IMR-90 (cell line): ENCODE results near the gene PTK6. TPM values are rescaled to one million over a fixed set of nuclear protein-coding genes. Genes with fewer than 3 reads are reported as not detected.

Experiments used
- ATAC-seq: fragments of 200-7000 bp; cut with Tn5 transposase; 2 replicates; pipeline ENCODE4 v1.9.1; 2020; ENCODE audit warnings: low read depth, mild to moderate bottlenecking, moderate library complexity
- BruUV-seq: library from RNA; stranded (reverse); fragments of 400-500 nt; replicated peaks from 2 replicates; lab custom pipeline; 2021; lab: Mats Ljungman, UMichigan
- CTCF ChIA-PET: fragments of 300-600 bp; formaldehyde crosslinking; extraction: SDS; loops from one replicate; lab custom pipeline; 2021; ENCODE audit warnings: antibody characterized with exemption; lab: Yijun Ruan, JAX
- POLR2A ChIA-PET: fragments of 300-600 bp; sonication (Branson Sonifier 250); formaldehyde crosslinking; loops from one replicate; lab custom pipeline; 2022; ENCODE audit warnings: antibody characterized with exemption; ENCODE audit not compliant: unreplicated experiment; lab: Charles Lee
- DNase-seq: peaks from one replicate; pipeline ENCODE4 v3.0.0; 2013
- H2AFZ ChIP-seq: replicated peaks from 2 replicates; pipeline ENCODE3; 2013; ENCODE audit warnings: low read length, mild to moderate bottlenecking; ENCODE audit not compliant: poor library complexity
- H2AK5ac ChIP-seq: 2 replicates; pipeline ENCODE4 v1.6.1; 2013; ENCODE audit warnings: low read depth, low read length, inconsistent platforms
- H2AK9ac ChIP-seq: replicated peaks from 2 replicates; pipeline ENCODE3; 2013; ENCODE audit warnings: mild to moderate bottlenecking, low read depth, low read length, moderate library complexity; ENCODE audit not compliant: poor library complexity
- H2BK120ac ChIP-seq: 2 replicates; pipeline ENCODE4 v1.6.1; 2013; ENCODE audit warnings: low read depth, low read length, inconsistent platforms
- H2BK15ac ChIP-seq: 3 replicates; pipeline ENCODE4 v1.6.1; 2013; ENCODE audit warnings: low read depth, low read length, inconsistent platforms
- H2BK20ac ChIP-seq: 2 replicates; pipeline ENCODE4 v1.6.1; 2013; ENCODE audit warnings: low read depth, mild to moderate bottlenecking, inconsistent platforms, low read length, moderate library complexity
- H2BK5ac ChIP-seq: 2 replicates; pipeline ENCODE4 v1.6.1; 2013; ENCODE audit warnings: mild to moderate bottlenecking, low read depth, low read length, inconsistent platforms; ENCODE audit not compliant: poor library complexity, severe bottlenecking
- H3K14ac ChIP-seq: replicated peaks from 2 replicates; pipeline ENCODE4 v1.6.1; 2013; ENCODE audit warnings: low read depth, low read length, inconsistent platforms
- H3K18ac ChIP-seq: 2 replicates; pipeline ENCODE4 v1.6.1; 2013; ENCODE audit warnings: low read depth, low read length, control low read depth
- H3K23ac ChIP-seq: 2 replicates; pipeline ENCODE4 v1.6.1; 2013; ENCODE audit warnings: low read depth, low read length, inconsistent platforms
- H3K27ac ChIP-seq: 2 replicates; pipeline ENCODE4 v1.5.1; 2013; ENCODE audit warnings: mild to moderate bottlenecking, control low read depth, low read length; ENCODE audit not compliant: insufficient read depth
- H3K27me3 ChIP-seq: 2 replicates; pipeline ENCODE4 v1.6.1; 2013; ENCODE audit warnings: low read length; ENCODE audit not compliant: control insufficient read depth, insufficient read depth
- H3K36me3 ChIP-seq: 2 replicates; pipeline ENCODE4 v1.6.1; 2013; ENCODE audit warnings: low read length, mixed read lengths; ENCODE audit not compliant: control insufficient read depth, insufficient read depth
- H3K4ac ChIP-seq: 2 replicates; pipeline ENCODE4 v1.6.1; 2013; ENCODE audit warnings: low read depth, low read length, inconsistent platforms
- H3K4me1 ChIP-seq: 2 replicates; pipeline ENCODE4 v1.6.1; 2013; ENCODE audit warnings: low read length, mixed read lengths; ENCODE audit not compliant: control insufficient read depth, insufficient read depth
- H3K4me2 ChIP-seq: 2 replicates; pipeline ENCODE4 v1.6.1; 2013; ENCODE audit warnings: low read depth, mild to moderate bottlenecking, control low read depth, low read length, moderate library complexity
- H3K4me3 ChIP-seq: 2 replicates; pipeline ENCODE4 v1.5.1; 2013; ENCODE audit warnings: low read depth, mild to moderate bottlenecking, control low read depth, low read length, moderate library complexity; ENCODE audit not compliant: insufficient read depth
- H3K56ac ChIP-seq: 2 replicates; pipeline ENCODE4 v1.6.1; 2013; ENCODE audit warnings: low read length, inconsistent platforms; ENCODE audit not compliant: insufficient read depth; ENCODE audit errors: extremely low read depth
- H3K79me1 ChIP-seq, 2 experiments: 2 replicates each; pipeline ENCODE4 v1.6.1; 2013; ENCODE audit warnings: low read length in 2 of 2, inconsistent platforms in 1 of 2, low read depth in 1 of 2
- H3K9ac ChIP-seq: 2 replicates; pipeline ENCODE4 v1.6.1; 2013; ENCODE audit warnings: low read depth, low read length, control low read depth
- H3K9me1 ChIP-seq: 2 replicates; pipeline ENCODE4 v1.6.1; 2013; ENCODE audit warnings: low read length, inconsistent platforms; ENCODE audit not compliant: insufficient read depth
- H3K9me3 ChIP-seq: 2 replicates; pipeline ENCODE4 v1.6.1; 2013; ENCODE audit warnings: low read length; ENCODE audit not compliant: control insufficient read depth, insufficient read depth
- H4K20me1 ChIP-seq: 2 replicates; pipeline ENCODE4 v1.6.1; 2013; ENCODE audit warnings: low read length, inconsistent platforms; ENCODE audit not compliant: insufficient read depth
- H4K5ac ChIP-seq: 2 replicates; pipeline ENCODE4 v1.6.1; 2013; ENCODE audit warnings: mild to moderate bottlenecking, low read depth, low read length, control low read depth
- H4K8ac ChIP-seq, 2 experiments: 2 replicates each; pipeline ENCODE4 v1.6.1; 2013; ENCODE audit warnings: low read depth in 2 of 2, low read length in 2 of 2, control low read depth in 1 of 2, inconsistent platforms in 1 of 2
- H4K91ac ChIP-seq: 2 replicates; pipeline ENCODE4 v1.6.1; 2013; ENCODE audit warnings: low read depth, low read length, inconsistent platforms; ENCODE audit not compliant: insufficient read depth
- BHLHE40 ChIP-seq: fragments of 150-350 bp; IDR thresholded peaks from 2 replicates; pipeline ENCODE4 v1.6.1; 2016; ENCODE audit warnings: mild to moderate bottlenecking, low read depth, low read length
- CEBPB ChIP-seq: IDR thresholded peaks from 2 replicates; pipeline ENCODE4 v1.6.1; 2012; ENCODE audit warnings: low read depth, low read length, improper control_type of control experiment
- CHD1 ChIP-seq: IDR thresholded peaks from 2 replicates; pipeline ENCODE4 v1.6.1; 2012; ENCODE audit warnings: low read depth, low read length, improper control_type of control experiment
- CTCF ChIP-seq: conservative IDR thresholded peaks from 2 replicates; pipeline ENCODE4 v1.5.1; 2012; ENCODE audit warnings: mild to moderate bottlenecking, low read depth, low read length, improper control_type of control experiment
- MXI1 ChIP-seq: IDR thresholded peaks from 2 replicates; pipeline ENCODE4 v1.6.1; 2012; ENCODE audit warnings: low read depth, mild to moderate bottlenecking, low read length, moderate library complexity, borderline replicate concordance
- RAD21 ChIP-seq: IDR thresholded peaks from 2 replicates; pipeline ENCODE4 v1.6.1; 2012; ENCODE audit warnings: low read length, improper control_type of control experiment
- SMC3 ChIP-seq: fragments of 150-350 bp; IDR thresholded peaks from 2 replicates; pipeline ENCODE4 v1.6.1; 2016; ENCODE audit warnings: low read depth, mild to moderate bottlenecking, antibody characterized with exemption, low read length, moderate library complexity
- WGBS, 2 experiments: methylation state at CpG; one replicate each; pipeline versions ENCODE4 v1.1.5 to v1.1.7; 2013; ENCODE audit warnings: missing lambda C conversion rate in 2 of 2; ENCODE audit not compliant: insufficient read length in 1 of 2; ENCODE audit errors: extremely low coverage in 2 of 2; 5-methylcytosine and 5-hydroxymethylcytosine counted together
- dilution Hi-C: fragments of 300-500 bp; cut with HindIII; formaldehyde crosslinking; loops from one replicate; pipeline ENCODE4 v1.14.3; 2018; ENCODE audit warnings: low sequenced_read_pairs; ENCODE audit not compliant: unreplicated experiment
- in situ Hi-C: fragments of 300-500 bp; cut with MboI; formaldehyde crosslinking; loops from 3 replicates; pipeline ENCODE4 v1.14.3; 2019; ENCODE audit warnings: low sequenced_read_pairs, inconsistent platforms, mixed read lengths
- intact Hi-C: fragments of 100-400 bp; cut with micrococcal nuclease; formaldehyde crosslinking; loops from 2 replicates; pipeline ENCODE4 v1.10.0; 2022
- polyA plus RNA-seq, 3 experiments: library from polyadenylated mRNA; depleted of rRNA; stranded (reverse); fragments of >200 nt; gene quantifications; 2 replicates each; pipeline ENCODE4 v1.2.3, GENCODE V29; 2012; ENCODE audit warnings: low replicate concordance in 1 of 3
- total RNA-seq: library from RNA; depleted of rRNA; stranded (reverse); fragments of >200 nt; gene quantifications from 2 replicates; pipeline ENCODE4 v1.2.3, GENCODE V29; 2012

PTK6 gene
- total and polyA plus RNA-seq, 2 of the 4 experiments (the other 2 are of a cell fraction) = not detected

- no TSS peak for BruUV-seq
These were observed 15.6 kb downstream of the PTK6 start for GRCh38 chr20:63521602-63522001.

More at GRCh38 chr20:63521602-63522001, 15.6 kb downstream of the PTK6 start:
- ChIA-PET CTCF (interaction anchor here (1.0 to 1.7 kb wide), 3 partner anchors 16 to 26 kb away, joined by 4 read pairs; partner anchors contain the start of gene PTK6), POLR2A (interaction anchor here (1.1 kb wide), 1 partner anchor 24 kb away, joined by 3 read pairs; no protein-coding TSS in a partner anchor)
- no peaks in the 10 kb centered on the region for H3K9me3 ChIP-seq
- no peak overlapping the region for H2BK120ac ChIP-seq
- H2BK20ac ChIP-seq = no peak overlapping the region
- 6% methylated on average over 3 of the region's 23 CpGs; no CpG with 5 or more reads in 1 of the 2 experiments for WGBS, 2 experiments
- no peak overlapping the region for H2BK5ac ChIP-seq
- peak overlapping the region; percentile 78; the same call in 1 of the 2 replicates for H3K23ac ChIP-seq
- intact Hi-C loops (no loop called here), in situ Hi-C loops (no loop called here), dilution Hi-C loops (no loop called here)
- peaks cover 23% of the 10 kb centered on the region for H3K36me3 ChIP-seq
- no peak for TF ChIP-seq BHLHE40
- no peak for TF ChIP-seq CEBPB
- TF ChIP-seq RAD21 = no peak
- no peak for TF ChIP-seq MXI1
- no peak for TF ChIP-seq CTCF
- no peak for TF ChIP-seq CHD1
- TF ChIP-seq SMC3 = no peak
- H2AK9ac ChIP-seq = peak overlapping the region; percentile 94
- H3K18ac ChIP-seq = no peak overlapping the region
- peaks cover 13% of the 10 kb centered on the region for H3K4me1 ChIP-seq
- H2AK5ac ChIP-seq = peak overlapping the region; percentile 59
- H3K4me2 ChIP-seq = peak overlapping the region; percentile 80
- H3K56ac ChIP-seq = no peak overlapping the region
- H3K27ac ChIP-seq = peak overlapping the region; percentile 90
- H3K14ac ChIP-seq = peak overlapping the region; percentile 78; the same call in 1 of the 2 replicates
- peak overlapping the region; percentile 75; the same call in 1 of the 2 replicates for H3K4ac ChIP-seq
- H3K79me1 ChIP-seq = peaks cover 19 to 38% of the 10 kb centered on the region in 2 experiments
- ATAC-seq = no peak
- no peak for DNase-seq
- H3K4me3 ChIP-seq = peak overlapping the region; percentile 97
- no peak overlapping the region for H4K5ac ChIP-seq
- no peaks in the 10 kb centered on the region for H3K27me3 ChIP-seq
- no peak overlapping the region for H4K91ac ChIP-seq
- peaks cover 29% of the 10 kb centered on the region for H4K20me1 ChIP-seq
- H4K8ac ChIP-seq = peak overlapping the region in 1 of 2 experiments; percentile 37; a peak in 1 of 4 replicates
- H2BK15ac ChIP-seq = no peak overlapping the region
- H2AFZ ChIP-seq = peak overlapping the region; percentile 89
- peaks cover 11% of the 10 kb centered on the region; the same call in 1 of the 2 replicates for H3K9me1 ChIP-seq
- peak overlapping the region; percentile 89 for H3K9ac ChIP-seq
